HG03460 (cell line): Measurements from ENCODE around the gene GJC1.
"Not testable (repeated sequence)": the region's sequence is repeated elsewhere in the genome, so short reads cannot be mapped to it uniquely, and the experiment has no call there.

Source experiments
- ATAC-seq: cut with Tn5 transposase; IDR thresholded peaks from one replicate; pipeline ENCODE4 v1.9.1; 2021; ENCODE audit not compliant: unreplicated experiment

The GJC1 gene

GRCh38 chr17:44761932-44762810, 67.9 kb downstream of the GJC1 start:
- no peak for ATAC-seq

- ATAC-seq: no peak
Observed at GRCh38 chr17:44760474-44761308, 69.4 kb downstream of the GJC1 start.

DNA sequence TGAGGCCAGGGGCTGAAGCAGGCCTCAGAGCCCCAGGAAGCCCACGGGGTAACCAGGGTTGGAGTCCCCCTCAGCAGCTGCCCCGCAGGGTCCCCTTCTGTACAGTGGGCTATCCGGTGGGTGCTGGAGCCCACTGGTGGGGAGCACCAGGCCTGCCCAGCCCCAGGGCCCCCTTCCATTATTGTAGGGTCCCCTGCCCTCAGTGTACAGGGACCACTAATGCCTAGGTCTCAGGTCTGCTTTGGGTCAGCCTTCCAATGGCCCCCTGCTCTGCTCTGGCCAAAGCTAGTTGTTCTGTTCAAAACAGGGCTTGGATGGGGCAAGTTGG, 70.2 kb downstream of the GJC1 start:
- ATAC-seq: no peak

DNA sequence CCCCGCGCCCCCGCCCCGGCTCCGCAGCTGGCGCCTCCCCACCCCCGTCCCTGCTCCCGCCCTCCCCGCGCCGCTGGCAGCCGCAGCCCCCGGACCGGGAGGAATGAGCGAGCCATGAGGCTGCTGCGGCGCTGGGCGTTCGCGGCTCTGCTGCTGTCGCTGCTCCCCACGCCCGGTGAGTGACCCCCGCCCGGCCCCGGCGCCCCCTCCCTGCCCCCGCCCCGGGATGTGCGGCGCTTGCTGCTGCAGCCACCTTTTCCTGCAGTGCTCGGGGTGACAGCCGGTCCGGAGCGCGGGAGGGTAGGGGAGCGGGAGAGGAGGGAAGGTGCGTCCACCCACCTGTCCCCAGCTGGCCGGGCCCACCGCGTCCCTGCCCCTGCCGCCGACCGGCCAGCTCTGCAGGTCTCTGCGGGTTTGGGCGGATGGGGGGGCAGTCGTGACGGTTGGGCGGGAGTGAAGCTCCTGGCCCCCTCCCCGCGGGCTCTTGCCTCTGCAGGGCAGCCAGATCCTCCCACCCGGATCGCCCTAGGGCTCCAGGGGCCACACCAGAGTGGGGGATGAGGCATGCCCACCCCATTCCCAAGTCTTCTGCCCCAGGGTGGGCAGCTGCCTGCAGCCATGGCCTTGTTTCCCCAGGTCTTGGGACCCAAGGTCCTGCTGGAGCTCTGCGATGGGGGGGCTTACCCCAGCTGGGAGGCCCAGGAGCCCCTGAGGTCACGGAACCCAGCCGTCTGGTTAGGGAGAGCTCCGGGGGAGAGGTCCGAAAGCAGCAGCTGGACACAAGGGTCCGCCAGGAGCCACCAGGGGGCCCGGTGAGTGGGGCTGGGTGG, 70.8 kb downstream of the GJC1 start:
- no peak for ATAC-seq

DNA sequence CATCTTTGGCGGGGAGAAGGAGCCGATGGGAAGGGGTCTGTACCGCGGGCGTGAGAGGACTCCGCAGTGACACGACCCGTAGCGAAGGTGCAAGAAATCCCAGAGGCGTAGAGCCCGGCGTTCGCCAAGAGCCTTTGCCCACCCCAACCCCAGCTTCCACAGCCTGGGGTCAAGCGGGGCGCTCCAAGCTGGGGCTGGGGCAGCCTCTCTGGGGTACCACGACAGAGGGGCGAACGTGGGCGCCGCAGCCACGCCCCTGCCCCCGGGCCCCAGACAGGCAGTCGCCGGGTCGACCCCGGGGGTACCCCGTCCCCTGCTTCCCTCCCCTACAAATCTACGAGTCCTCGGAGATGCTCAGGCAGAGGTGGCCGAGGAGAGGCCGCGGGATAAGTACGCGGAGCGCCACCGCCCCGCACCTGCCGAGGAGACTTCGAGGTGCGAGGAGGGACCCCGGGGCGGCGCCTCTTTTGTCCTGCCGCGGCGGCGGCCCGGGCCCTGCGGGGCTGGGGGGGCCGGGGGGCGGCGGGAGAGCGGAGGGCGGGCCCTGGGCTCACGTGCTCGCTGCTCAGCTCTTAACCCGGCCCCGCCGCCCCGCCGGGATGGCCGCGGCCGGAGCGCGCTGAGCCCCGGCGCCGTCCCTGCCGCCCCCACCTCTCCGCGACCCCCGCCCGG, 71.5 kb downstream of the GJC1 start, which contains the start of gene ADAM11:
TSS of gene ADAM11 (plus strand) at position 575 of the 672 bp plus-strand sequence. CDS start 212 bp downstream, outside the sequence.
- no peak for ATAC-seq

DNA sequence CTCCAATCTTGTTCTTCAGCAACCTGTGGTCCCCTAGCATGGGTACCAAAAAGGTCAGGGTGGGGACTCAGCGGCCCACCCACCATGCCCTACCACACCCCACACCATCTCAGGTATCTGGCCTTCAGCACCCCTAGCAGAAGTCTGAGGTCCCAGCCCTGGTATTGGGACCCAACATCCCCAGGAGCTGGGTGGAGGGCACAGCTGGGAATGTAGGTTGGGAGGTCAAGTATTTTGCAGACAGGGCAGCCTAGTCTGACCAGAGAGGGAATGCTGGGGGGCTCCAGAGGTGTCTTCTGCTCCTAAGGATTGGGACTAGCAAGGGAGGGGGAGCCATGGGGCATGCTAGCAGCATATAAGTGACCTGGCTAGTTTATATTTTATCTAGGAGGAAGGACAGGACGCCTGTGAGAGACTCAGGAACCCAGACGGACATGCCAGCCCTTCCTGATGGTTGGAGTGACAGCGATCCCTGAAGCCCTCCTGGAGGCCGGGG, 72.1 kb downstream of the GJC1 start:
- no peak for ATAC-seq

- ATAC-seq: no peak
Observed at GRCh38 chr17:44757045-44757917, 72.8 kb downstream of the GJC1 start.

- not testable (repeated sequence) for ATAC-seq
Observed at GRCh38 chr17:44755180-44755579, 74.9 kb downstream of the GJC1 start.

GRCh38 chr17:44754276-44754675, 75.8 kb downstream of the GJC1 start:
- no peak for ATAC-seq

DNA sequence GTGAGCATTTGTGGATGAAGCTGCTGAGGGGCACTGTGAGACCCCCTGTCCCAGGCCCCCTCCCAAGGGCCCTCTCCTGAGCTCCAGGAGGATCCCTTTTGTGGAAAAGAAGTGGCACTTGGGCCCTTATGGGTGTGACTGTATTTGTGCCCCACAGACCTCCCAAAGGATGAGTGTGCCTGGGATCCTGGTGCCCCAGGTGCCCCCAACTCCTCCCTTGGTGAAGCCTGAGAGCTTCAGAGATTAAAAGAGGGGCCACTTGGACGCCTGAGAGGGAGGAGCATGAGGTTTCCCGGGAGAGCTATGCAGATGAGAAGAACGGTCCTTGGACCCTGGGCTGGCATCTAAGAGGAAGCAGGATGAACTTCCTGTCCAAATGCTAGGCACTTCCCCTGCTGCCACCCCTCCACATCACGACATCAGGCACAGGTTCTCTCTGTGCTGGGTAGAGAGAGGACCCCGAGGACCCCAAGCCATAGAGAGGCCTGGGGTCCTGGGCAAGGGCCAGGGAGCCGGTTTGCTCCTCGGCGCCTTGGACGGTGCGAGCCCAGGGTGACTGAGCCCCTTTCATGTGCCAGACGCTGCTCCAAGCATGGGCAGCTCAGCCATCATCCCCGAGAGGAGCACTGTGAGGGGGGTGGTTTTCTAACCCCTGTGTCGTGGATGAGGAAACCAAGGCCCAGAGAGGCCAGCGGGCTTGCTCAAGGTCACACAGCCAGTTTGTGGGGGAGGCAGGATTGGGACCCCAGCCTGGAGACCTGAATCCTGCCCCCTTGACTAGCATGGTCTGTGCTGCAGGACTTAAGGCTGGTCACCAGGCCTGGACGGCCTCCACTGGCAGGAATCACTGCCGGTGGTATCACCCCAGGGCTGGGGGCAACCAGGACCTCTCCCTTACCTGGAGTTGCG, 76.9 kb downstream of the GJC1 start:
- ATAC-seq: no peak

DNA sequence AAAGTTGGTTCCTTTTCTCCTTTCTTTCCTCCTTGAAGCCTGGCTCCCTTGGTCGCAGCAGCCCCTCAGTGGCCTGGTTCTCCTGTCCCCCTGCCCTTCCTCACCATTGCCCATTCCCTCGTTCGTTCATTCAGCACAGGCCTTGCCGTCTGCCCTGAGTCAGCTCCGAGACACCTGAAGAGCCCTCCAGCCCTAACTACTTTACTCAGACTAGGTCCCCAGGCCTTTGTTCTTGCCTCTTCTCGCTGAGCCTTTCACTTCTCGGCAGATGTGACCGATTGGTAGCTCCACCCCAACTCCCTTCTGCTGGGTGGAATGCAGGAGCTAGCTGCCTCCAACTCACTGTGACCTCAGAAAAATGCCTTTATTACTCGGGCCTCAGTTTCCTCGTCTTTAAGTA, 78.3 kb downstream of the GJC1 start:
- no peak for ATAC-seq

- no peak for ATAC-seq
Observed at GRCh38 chr17:44751331-44751730, 78.8 kb downstream of the GJC1 start.

DNA sequence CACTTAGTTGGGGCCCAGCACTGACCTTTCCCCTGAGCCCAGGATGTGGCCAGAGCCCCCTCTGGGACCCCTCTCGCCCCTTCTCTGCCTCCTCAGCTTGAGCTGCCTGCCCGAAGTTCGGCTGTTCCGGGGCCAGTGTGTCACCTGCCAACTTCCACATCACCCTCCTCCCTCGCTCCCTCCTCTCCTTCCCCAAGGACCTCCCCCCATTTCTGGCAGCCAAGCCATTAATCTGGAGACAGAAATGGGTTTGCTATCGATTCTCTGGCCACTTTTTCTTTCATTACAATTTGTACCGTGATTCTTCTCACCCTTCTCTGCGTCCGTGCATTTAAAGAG, 80.1 kb downstream of the GJC1 start:
- ATAC-seq: no peak

DNA sequence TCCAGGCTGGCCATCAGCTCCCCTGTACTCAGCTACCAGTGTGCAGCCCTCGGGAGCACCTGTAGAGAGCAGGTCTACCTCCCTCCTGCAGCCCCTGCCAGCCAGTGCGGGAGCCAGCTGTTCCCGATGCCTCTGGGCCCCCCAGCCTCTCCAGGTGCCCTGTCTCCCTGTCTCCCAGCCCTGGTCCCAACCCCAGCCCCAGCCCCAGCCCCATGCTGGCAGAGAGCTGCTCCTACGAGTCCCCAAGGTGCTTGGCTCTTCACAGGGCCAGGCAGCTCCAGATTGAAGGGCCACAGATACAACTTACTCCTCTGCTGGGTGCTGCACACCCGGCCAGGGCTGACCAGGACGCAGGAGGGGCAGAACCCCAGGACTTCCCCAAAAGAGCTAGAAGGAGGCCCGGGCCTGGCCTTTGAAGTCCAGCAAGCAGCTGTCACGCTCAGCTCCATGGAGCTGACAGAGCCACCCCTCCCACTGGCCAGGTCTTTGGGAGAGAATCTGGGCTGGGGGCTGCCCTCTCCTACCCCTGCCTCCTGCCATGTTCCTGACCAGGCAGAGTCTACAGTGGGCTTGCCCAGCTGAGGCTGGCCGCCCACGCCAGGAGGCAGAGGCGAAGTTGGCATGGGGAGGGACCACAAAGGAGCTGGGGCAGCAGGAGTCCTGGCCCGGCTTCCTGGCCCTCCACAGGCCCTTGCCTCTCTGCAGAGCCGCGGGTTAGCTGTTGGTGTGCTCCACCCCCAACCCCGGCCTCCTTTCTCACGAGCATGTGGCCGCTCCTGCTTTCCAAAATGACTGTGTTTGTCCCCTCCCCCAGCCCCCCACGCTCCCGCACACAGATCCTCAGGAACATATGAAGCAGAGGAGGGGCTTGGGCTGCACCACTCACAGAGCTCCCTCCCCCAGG, 80.8 kb downstream of the GJC1 start:
- ATAC-seq: no peak
